HG03039 (cell line): Measurements from ENCODE around the gene TMEM11.

Source experiments
- ATAC-seq: cut with Tn5 transposase; IDR thresholded peaks from one replicate; pipeline ENCODE4 v1.9.1; 2021; ENCODE audit warnings: mild to moderate bottlenecking, moderate library complexity; ENCODE audit not compliant: unreplicated experiment

The TMEM11 gene, protein sequence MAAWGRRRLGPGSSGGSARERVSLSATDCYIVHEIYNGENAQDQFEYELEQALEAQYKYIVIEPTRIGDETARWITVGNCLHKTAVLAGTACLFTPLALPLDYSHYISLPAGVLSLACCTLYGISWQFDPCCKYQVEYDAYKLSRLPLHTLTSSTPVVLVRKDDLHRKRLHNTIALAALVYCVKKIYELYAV

DNA sequence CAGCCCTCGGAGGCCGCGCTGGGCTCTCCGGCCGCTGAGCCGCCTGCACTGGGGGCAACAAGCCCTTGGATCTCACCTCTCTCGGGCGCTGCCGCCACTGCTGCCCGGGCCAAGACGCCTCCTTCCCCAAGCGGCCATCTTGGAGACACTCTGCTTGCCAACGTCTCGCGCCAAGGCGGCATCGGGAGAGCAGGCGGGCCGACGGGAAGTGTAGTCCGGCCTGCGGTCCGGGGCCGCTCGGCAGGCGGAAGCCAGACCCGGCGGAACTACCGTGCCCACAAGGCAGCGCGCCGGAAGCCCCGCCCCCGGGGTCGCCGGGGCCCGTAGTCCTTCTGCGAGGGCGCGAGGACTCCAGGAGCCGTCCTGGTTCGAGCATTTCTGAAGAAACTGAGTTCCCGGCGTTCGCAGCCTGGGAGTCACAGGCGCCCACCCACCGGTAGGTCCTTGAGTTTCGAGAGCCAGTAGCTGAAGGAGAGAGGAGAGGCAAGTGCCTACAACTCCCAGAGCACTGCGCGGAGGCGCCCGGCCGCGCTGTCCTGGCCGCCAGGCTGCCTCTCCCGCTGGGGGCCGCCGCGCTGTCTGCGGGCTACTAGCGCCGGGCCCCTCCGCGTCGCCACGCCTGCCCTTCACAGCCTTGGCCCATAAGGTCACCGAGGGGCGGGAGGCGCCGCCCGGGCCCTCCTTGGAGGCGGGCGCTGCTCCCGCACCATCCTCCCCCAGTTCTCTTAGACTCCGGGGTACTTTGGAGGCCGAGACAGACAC, at the start of gene TMEM11:
TSS of gene TMEM11 (minus strand) at position 147 of the 762 bp plus-strand sequence. CDS start at position 138, 9 bp downstream.
- peak; percentile 86 for ATAC-seq

DNA sequence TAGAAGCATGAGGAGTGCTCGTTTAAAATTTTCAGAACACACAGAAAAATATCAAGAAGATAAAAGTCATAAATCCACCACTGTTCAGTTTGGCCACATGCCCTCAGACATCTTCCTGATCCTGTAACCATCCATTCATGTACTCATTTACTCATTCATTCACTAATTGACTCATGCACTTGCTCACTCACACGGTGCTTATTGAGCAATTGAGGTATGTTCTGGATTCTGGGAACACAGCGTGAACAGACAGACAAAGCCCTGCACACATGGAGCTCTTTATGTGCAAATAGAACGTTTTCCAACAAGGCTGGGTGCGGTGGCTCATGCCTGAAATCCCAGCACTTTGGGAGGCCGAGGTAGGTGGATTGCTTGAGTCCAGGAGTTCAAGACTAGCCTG, 49.4 kb upstream of the TMEM11 start:
- ATAC-seq = no peak

DNA sequence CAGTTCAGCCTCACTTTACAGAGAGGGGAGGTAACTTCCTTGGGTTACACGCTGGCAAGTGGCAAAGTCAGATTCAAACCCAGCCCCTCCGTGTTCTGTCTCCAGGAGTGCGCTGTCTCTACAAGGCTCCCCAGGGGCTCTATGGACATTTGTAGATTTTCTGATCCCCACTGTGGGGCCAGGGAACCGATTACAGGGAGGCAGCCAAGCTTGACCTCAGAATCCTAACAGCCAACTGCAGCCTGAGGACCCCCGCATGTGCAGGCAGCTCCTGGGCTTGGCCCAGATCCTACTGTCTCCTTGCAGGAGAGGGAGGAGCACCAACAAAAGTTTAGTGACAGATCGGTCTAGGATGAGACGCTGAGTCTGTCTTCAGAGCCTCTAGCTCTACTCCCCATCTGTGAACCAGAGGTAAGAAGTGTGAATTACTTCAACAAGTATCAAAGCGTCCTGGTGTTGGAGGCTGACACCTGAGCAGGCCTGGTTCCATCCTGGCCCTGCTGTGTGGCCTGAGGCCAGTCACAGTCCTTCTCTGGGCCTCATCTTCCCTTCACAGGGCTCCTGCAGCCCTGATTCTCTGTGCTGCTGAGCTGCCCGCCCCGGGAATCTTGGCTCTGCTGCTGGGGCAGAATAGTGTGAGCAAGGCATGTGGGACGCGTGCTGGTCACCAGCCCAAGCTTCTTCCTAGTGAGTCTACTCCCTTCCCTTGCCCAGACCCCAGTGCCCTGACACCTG, 48.5 kb upstream of the TMEM11 start:
- ATAC-seq = no peak

DNA sequence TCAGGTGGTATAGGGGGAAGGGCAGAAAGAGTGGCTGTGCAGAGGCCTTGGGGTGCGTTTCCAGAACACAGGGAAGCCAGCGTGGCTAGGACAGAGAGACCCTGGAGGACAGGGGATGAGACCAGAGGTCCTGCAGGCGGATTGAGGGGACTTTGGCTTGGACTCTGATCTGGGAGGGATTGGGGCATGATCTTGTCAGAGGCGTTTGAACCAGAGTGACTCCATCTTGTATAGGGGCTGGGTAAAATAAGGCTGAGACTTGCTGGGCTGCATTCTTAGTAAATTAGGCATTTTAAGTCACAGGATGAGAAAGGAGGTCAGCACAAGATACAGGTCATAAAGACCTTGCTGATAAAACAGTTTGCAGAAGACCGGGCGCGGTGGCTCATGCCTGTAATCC, 44.6 kb upstream of the TMEM11 start:
- no peak for ATAC-seq

DNA sequence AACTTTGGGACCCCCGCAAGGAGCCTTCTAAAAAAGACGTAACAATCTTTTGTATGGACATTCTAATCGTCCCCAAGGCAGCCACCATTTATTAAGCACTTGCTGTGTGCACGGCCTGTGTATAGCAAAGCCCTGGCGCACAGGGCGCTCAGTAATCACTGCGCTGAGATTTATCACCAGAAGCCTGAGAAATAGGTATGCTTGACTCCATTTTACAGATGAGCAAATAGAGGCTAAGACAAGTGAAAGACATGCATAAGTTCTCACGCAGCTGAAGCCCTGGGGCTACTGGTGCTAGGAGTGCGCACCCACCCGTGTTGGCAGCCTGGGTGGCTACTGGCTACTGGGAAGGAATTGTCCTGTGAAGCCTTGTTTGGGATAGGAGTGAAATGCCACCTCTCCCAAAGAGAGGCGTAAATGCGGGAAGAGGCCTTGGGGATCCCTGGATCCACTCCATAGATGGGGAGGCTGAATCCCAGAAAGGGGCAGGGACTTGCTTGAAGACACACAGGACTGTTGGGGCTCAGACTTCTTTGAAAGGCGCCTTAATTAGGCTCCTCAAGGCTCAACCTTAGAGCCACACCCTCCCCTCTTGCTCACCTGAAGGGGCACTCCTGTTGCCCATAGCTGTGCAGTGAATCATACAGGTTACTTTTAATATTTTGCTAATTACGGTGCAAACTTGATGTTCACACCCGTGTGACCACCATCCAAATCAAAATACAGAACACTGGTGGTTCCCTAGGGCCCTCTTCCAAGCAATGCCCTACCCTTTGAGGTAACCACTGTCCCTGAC, 39.9 kb upstream of the TMEM11 start:
- ATAC-seq = peak; percentile 8

DNA sequence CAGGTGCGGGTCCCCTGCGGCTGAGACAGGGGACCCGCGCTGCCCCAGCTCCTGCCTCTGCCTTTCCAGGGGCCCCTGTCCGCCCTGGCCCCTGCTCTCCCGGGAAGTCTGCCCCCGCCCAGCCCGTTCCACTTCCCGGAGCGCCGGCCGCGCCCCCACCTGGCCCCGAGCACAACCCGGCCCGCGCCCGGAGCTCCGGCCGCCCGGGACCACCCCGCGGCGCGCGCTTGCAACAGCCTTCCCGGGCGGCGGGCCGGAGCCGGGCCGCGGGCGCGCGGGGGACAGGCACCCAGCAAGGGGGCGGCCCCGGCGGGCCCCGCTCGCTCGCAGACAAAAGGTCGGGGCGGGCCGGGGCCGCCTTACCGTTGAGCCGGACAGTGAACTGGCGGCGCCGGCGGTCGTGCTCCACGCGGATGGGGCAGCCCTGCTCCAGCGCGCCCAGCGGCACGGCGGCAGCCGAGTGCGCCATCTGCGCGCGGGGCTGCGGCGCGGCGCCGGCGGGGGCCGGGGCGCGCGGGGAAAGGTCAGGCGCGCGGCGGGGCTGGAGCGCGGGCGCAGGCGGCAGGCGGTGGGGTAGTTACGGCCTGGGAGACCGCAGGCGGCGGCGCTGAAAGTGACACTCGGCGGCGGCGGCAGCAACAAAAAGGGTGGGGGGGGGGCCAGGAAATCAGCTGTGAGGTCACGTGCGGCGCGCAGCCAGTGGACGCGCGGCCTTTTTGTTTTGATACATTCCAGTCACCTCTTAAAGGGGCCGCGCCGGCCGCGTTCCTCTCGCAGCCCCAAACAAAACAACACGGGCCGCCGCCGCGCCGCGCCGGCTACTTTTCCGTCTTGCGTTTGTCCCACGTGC, 39.1 kb upstream of the TMEM11 start, which contains the start of gene NATD1:
TSS of gene NATD1 (minus strand) at position 615 of the 850 bp plus-strand sequence. CDS start at position 469, 146 bp downstream.
- peak; percentile 65 for ATAC-seq

DNA sequence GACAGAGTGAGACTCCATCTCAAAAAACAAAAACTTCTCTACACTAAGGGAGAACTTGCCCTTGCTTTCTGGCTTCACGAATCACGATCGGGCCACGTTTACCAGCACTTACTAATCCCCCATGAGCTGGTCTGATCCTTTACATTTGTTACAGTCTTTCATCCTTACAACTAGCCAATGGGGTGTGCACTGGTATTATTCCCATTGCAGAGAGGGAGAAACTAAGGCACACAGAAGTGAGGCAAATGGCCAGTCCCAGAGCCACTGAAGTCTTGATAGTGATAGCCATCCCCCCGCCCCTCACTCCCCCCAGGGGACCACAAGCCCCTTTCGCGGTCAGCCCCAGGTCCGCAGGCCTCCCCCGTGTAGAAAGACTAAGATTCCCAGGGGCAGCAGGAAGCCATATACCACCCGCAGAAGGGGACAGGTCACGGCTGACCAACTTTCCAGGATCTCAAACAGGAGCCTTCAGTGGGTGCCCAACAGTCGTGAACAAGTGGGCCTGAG, 38.4 kb upstream of the TMEM11 start:
- ATAC-seq = no peak

DNA sequence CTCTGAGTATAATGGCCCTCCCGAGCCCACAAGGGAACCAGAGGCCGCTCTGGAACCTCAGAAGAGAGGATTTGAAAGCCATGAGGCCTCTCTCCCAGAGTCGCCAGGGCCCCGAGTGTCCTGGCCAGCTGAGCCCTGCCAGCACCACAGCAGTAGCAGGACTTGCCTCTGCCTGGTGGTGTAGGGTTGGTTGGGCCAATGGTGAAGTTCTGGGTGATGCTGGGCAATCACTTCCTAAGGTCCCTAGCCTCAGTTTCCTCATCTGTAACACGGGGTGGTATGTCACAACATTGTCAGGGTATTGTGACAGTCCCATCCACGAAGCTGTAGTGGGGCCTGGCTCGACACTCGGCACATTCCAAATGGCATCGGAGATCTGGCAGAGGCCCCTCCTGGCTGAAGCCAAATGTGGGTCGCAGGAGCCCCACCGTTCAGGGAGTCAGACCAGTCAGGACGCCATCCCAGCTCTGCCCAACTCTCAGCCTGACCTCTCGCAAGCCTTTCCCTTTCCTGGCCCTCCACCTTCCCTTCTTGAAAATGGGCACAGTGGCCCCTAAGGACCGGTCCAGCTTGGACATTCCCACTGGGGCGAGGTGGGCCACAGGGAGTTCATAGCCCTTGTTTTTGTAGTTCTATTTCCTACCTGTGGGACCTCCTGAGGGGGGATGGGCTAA, 37.5 kb upstream of the TMEM11 start:
- ATAC-seq = no peak

DNA sequence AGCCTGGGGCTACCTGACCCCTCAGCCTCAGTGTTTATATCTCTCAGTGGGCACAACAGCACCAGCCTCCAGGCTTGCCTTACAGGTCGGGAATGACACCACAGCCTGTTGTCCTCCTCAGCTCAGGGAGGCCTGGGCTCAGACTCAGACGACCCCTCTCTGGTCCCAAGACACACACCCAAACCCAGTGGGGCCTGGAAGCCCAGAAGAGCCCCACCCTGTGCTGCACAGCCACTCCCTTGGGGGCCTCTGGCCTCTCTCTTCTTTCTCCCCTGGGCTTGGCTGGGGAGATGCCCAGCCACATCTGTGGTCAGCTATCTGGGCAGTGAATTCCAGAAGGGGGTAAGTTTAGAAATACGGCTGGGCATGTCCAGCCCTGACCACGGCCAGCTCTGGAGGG, 36.9 kb upstream of the TMEM11 start:
- ATAC-seq = no peak

DNA sequence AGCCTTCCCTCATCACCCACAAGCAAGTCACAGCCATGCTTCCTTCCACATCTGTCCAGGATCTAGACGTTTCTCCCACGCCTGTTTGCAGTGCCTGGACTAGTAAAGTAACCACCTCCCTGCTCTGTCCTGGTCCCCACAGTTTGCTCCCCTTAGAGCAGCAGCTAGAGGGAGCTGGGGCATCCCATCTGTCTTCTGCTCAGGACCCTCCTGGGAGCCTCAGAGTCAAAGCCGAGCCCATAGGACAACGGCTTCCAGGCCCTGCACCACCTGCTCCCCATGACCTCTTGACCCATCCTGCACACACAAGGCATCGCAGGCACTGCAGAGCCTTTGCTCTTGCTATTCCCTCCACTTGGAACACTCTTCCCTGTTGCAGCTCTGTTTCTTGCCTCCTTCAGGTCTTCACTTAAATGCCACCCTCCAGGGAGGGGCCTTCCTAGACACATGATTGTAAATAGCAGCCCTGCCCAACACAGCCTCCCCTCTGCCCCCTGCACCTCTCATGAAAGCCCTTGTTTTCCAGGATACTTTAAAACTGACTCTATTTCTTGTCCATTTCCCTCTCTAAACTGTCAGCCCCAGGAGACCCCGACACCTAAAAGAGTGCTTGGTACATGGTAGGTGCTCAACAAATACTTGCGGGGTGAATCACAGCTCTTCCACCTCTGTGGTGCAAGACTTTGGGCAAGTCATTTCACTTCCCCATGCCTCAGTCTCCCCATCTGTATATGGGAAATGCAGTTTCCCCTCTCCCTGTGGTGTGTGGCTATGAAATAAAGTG, 36.2 kb upstream of the TMEM11 start:
- ATAC-seq = no peak

DNA sequence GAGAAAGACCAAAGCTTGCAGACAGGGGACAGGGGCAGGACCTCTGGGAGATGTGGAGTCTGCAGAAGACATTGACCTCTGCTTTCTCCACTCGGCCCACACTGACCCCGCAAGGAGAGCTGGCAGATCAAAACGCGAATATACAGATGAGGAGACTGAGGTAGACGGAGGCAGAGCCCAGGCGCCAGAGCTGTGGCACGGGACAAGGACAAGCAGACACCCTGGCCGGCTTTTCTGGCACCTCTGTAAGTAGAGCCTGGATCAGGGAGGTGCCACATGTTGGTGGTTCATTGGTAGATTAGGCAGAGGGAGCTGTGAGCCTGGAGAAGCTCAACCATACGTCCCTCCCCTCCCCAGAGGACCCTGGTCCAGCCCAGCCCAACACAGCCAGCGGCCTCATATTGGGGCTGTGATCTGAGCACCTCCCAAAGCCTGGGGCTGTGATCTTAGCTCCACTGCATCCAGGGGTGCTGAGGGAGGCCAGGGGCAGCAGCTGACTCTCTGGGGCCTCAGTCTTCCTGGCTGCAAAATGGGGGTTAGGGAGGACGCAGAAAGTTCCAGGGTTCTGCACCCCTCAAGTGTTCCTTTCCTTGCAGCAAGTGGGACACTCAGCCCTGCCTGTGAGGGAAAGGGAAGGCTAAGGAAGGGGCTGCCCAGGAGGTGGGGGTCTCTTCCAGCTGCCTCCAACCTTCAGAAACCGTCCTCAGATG, 35.3 kb upstream of the TMEM11 start:
- ATAC-seq = no peak

DNA sequence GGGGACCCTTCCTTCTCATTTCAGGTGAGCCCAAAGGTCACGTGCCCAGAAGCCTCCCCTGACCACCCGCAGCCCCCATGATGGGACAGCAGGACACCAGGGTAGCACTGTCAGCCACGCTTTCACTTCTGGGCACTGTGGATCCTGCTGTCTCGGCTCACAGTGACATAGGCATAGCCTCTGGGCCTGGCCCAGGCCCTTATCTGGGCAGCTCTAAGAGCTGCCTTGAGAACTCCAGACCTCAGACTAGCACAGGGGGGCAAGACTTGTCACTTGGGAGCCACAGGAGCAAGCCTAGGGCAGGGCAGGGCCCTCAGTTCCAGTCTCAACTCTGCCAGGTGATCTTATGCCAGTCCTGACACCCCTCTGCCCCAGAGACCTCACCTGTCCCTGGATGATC, 34.5 kb upstream of the TMEM11 start:
- ATAC-seq = no peak

DNA sequence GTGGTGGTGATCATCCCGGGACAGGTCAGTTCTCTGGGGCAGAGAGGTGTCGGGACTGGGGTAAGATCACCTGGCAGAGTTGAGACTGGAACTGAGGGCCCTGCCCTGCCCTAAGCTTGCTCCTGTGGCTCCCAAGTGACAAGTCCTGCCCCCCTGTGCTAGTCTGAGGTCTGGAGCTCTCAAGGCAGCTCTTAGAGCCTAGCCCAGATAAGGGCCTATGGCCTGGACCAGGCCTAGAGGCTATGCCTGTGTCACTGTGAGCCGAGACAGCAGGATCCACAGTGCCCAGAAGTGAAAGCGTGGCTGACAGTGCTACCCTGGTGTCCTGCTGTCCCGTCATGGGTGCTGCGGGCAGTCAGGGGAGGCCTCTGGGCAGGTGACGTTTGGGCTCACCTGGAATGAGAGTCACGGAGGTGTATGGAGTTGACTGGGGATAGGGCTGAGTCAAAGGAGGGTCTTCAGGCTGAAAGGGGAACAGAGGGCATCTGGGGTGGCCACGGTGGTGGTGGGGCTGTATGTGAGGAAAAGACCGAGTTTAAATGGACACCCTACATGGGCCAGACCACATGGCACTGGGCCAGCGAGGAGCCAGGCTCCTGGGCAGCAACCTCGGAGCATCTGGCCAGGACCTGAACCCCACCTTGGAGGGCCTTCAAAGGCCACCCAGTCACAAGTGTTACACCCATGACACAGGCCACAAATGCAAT, 33.7 kb upstream of the TMEM11 start:
- no peak for ATAC-seq

DNA sequence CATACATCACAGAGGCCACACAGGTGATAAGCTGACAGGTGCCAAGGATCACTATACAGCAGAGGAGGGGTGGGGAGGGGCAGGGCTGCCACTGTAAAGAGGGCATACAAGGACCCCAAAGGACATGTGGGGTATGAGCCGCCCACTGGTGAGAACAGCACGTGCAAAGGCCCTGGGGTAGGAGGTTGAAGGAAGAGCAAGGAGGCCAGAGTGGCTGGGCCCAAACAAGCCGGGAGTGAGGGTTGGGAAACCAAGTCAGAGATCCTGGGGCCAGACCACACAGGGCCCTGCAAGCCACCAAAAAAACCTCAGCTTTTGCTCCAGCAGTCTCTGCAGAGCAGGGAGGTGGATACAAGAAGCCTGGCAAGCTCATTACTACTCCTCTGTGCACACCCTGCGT, 32.7 kb upstream of the TMEM11 start:
- ATAC-seq = no peak

DNA sequence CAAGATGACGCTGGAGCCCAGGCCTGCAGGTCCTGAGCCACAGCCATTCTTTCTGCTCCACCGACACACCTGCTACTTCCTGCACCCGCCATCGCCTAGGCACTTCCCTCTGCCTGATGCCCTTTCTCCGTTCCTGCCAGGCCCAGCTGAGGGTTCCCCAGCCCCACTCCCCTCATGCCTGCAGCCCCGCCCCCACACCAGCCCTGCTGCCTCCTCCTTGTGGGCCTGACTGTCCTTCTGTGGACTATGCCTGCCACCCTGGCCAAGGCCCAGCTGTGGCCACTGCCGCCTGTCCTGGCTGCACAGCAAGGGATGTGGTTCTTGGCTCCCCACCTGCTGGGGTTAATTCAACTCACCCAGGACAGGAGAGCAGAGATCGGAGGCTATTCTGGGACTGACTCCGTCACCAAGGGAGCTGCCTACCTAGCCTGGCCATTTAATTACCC, 31.7 kb upstream of the TMEM11 start:
- no peak for ATAC-seq

DNA sequence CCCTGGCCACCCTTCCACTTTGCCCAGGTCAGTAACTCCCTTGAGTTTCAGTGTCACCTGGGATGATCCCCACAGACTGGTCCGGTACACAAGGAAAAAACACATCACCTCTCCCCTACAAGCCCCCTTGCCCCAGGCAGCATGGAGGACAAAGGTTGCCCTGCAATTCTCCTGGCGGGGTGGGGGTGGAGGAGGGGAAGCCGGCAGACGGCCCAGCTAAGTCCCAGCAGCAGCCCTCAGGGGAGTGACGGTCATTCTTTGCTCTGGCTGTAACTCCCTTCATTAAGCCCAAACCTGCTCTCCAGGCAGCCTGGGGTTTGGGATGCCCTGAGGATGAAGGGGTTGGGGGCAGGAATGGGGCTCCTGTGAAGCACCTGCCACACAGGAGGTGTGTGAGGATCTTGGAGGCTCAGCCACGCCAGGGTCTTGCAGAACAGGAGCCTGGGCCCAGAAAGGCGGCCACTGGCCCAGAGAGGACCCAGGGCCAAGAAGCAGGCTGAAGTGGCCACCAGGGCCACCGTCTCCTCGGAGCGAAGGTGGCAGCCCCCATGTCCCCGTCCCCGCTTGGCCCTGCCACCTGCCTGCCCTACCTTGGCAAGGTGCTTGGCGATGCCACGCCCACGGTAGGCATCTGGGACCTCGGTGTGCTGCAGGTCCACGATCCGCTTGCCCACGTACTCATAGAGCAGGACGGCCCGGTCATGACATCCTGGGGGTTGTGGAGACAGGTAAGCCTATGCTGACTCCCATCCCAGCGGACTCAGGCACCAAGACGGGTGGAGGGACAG, 29.7 kb upstream of the TMEM11 start:
- ATAC-seq = no peak
